Kidney glomerular epithelial cell (primary cell): Measurements from ENCODE around the gene MAP2K5.

Experiments
- DNase-seq: peaks from one replicate; lab custom pipeline; 2025; lab: John Stamatoyannopoulos, UW

MAP2K5 gene

GRCh38 chr15:67783303-67783702 is 240.8 kb downstream of the MAP2K5 start:
- no peak for DNase-seq

- no peak for DNase-seq
Observed at GRCh38 chr15:67784090-67784781, 241.7 kb downstream of the MAP2K5 start.

DNA sequence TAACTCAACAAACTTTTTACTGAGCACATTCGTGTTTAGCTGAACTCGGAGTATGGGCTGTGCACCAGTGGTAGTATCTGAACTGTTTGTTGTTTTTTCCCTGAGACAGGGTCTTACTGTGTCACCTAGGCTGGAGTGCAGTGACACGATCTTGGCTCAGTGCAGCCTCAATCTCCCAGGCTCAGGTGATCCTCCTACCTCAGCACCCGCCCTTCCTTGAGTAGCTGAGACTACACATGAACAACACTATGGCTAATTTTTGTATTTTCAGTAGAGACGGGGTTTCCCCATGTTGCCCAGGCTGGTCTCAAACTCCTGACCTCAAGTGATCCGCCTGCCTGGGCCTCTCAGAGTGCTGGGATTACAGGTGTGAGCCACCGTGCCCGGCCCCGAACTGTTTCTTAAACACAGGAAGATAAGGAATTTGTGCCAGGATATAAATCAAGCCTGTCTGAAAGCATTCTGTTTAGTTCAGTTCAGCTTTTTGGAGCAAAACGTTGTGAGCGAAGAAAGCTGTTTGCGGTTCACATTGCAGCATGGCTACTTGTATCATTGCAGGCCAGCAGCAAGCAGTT is 242.4 kb downstream of the MAP2K5 start:
- no peak for DNase-seq

DNA sequence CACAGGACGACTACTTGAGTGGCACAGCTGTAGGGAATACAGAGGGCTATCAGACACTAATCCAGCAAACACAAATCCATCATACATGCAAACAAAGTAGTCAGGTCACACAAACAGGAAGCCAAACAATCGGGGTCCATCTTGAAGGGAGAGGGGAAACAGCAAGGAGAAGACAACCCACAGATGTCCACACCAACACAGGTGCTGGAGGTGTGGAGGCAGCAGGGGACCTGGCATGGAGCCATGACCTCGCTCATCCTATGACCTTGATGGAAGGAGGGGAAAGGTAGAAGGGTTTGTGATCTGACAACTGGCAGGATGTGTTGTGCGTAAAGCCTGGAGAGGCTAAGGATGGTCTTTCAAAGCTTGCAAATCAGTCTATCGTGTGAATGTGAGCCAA is 242.9 kb downstream of the MAP2K5 start:
- DNase-seq, result no peak

DNA sequence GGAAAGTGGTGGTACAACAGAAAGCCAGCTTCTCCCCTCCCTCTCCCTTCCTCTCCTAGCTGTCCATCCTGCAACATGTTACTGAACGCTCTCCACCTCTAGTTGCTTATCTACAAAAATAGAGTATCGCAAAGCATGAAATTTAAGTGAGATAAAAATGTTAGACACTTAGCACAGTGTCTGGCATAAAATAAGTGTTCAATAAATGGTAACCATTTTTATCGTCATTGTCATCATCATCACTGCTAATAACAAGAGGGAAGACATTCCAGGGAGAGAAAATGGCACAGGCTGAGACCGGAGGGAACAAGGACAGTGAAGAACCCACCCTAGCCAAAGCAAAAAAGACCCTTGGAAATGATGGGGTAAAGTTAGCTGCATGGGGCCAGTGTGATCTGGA is 244.1 kb downstream of the MAP2K5 start:
- DNase-seq, result no peak

GRCh38 chr15:67788986-67789385 is 246.5 kb downstream of the MAP2K5 start:
- no peak for DNase-seq

DNA sequence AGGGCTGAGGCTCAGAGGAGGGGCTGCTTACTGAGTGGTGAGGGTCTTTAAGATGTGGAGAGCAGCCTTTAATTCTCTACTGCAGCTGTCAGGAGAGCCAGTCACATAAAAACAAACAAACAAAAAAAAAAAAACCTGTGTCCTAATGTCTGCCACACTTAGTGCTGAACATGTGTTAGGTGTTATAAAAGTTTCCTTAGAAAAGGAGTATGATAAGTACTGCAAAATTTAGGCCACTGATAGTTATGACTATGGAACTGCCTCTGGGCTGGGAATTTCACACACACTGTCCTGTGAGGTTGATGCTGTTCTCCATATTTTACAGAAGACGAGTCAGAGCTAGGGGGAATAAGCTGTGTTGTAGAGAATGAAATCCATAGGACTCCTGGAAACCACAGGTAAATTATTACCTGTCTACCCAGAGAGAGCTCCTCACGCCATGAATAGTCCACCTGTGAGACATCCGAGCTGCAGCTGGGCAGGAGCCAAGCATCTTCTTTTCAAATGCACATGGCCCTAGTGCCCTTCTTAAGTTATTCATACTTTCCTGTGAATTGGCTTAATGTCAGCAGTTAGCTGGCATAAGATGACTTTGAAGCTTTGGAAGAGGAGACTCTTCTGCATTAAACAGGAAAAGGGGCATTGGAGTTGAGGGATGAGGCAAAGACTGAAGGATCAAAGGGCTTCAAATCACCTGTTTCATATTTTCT is 248.3 kb downstream of the MAP2K5 start:
- DNase-seq, result no peak

- DNase-seq, result peak; percentile 44
Observed at GRCh38 chr15:67792250-67792942, 249.9 kb downstream of the MAP2K5 start.

- no peak for DNase-seq
Observed at GRCh38 chr15:67794832-67795574, 252.5 kb downstream of the MAP2K5 start.

GRCh38 chr15:67796196-67797127 is 254.0 kb downstream of the MAP2K5 start:
- DNase-seq, result no peak

DNA sequence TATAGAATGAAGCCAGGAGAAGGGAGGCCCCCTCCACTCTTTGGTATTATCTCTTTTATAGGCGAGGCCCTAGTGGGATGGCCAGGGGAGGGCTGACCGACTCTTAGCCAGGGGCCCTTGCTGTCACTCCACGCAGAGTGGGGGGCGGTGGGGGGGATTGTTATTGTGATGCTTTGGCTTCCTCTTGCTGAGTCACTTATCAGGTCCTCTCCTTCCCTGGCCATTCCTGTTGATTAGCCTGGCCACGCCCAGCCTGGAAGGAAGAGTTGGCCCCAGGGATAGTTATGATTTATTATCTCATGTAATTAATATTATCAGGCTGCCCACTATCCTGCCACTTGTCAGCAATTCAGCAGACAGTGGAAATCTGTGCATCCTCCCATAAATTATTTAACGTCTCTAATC is 257.3 kb downstream of the MAP2K5 start:
- no peak for DNase-seq

- DNase-seq, result no peak
Observed at GRCh38 chr15:67801142-67801541, 258.6 kb downstream of the MAP2K5 start.

- no peak for DNase-seq
Observed at GRCh38 chr15:67801926-67802914, 259.7 kb downstream of the MAP2K5 start.

- no peak for DNase-seq
Observed at GRCh38 chr15:67803299-67803698, 260.8 kb downstream of the MAP2K5 start.

- DNase-seq, result no peak
Observed at GRCh38 chr15:67803996-67804843, 261.7 kb downstream of the MAP2K5 start.

GRCh38 chr15:67805008-67805665 is 262.6 kb downstream of the MAP2K5 start:
- DNase-seq, result no peak

DNA sequence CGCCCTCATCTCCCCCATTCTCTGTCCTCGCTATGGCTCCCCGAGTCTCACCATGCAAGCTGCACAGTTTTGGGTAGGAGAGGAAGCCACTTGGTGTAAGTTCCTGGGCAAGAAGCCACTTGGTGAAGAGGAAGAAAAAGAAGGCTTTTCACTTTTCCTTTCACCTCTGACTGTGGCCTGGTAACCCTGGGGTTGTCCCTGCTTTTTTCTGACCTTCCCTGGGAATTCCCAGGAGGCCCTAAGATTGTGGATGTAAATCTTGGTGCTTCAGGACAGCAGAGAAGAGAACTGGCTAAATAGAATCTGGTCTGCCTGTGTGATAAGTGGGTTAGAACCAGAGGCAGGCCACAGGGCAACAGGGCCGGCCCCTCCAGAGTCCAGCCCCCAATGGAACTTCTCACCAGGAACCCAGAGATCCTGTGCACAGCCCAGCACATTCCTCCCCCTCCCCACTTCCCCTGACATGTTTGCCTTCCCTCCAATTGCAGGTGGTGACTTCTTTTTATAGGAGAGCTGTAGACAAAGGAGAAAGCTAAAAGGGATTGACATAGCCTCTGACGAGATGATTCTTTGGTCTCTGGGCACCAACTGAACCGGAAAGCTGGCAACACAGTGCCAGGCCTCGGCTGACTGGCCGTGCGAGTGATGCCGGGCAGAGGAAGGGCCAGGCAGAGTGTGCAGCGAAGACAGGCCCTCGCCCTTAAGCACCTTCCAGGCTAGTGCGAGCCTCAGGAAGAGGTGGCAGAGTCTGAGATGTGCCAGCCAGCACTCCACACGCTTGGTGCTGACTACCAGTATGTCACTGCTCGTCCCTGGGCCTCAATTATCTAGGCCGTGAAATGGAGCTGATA is 263.4 kb downstream of the MAP2K5 start:
- no peak for DNase-seq
